HG02610 (cell line): ENCODE results near the gene PLEKHA1.

ENCODE experiments used
- ATAC-seq: cut with Tn5 transposase; IDR thresholded peaks from one replicate; pipeline ENCODE4 v1.9.1; 2021; ENCODE audit warnings: mild to moderate bottlenecking, moderate library complexity; ENCODE audit not compliant: unreplicated experiment

Gene PLEKHA1

GRCh38 chr10:122420624-122421007 is 46.1 kb downstream of the PLEKHA1 start:
- ATAC-seq, result no peak

DNA sequence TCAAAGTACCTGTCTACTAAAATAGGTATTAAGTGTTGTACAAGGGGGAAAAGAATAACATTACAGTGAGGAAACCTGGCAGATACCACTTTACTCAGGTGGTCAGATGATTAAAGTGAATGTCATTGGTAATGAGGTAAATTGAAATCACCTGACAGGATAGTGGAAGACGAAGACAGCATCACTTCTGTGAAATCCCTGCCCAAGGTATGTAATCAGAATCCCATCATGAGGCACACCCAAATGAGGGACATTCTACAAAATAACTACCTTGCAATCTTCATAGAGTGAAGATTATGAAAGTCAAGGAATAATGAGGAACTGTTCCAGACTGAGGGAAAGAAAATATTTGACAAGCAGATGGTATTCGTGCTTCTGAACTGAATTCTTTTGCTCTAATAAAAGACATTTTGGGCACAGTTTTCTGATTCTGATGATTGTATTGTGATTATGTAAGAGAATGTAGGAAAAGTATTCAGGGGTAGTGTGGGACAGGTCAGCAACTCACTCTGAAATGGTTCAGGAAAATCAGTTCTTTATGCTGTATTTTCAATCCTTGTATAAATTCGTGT is 46.6 kb downstream of the PLEKHA1 start:
- no peak for ATAC-seq

GRCh38 chr10:122421742-122422141 is 47.2 kb downstream of the PLEKHA1 start:
- no peak for ATAC-seq

GRCh38 chr10:122422266-122422989 is 47.9 kb downstream of the PLEKHA1 start:
- ATAC-seq, result no peak

DNA sequence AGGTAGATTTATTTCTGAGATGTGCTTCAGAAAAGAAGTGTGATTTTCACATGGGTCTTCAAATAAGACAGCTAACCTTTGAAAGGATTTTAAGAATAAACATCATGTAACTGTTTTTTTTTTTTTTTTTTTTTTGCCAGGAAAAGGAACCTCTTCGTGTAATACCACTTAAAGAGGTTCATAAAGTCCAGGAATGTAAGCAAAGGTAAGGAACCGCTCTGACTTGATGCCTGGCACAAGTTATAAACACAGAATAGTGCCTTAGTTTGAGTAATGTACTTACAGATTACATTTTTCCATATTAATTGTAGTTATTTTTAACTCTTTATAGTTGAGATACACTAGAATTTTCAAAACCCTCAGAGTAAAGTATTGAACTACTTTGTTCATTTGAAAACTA is 49.6 kb downstream of the PLEKHA1 start:
- no peak for ATAC-seq

GRCh38 chr10:122426829-122427228 is 52.3 kb downstream of the PLEKHA1 start:
- ATAC-seq, result no peak

DNA sequence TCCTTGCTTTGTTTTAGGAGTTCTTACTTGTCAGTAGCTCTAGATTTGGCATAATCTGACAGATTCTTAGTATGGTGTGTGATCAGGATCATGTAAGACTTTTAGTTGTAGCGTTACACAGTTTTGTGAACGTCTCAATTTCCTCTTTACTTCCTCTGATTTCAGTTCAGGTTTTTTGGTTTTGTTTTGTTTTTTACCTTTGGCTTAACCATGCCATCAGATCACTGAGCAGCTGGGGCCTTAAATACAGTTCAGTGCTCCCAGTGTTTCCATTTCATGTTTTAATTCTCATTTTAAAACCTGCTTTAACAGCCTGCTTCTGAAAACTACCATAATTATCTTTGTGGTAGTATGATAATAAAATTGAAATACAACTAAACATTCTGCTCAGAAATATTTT is 52.8 kb downstream of the PLEKHA1 start:
- no peak for ATAC-seq

DNA sequence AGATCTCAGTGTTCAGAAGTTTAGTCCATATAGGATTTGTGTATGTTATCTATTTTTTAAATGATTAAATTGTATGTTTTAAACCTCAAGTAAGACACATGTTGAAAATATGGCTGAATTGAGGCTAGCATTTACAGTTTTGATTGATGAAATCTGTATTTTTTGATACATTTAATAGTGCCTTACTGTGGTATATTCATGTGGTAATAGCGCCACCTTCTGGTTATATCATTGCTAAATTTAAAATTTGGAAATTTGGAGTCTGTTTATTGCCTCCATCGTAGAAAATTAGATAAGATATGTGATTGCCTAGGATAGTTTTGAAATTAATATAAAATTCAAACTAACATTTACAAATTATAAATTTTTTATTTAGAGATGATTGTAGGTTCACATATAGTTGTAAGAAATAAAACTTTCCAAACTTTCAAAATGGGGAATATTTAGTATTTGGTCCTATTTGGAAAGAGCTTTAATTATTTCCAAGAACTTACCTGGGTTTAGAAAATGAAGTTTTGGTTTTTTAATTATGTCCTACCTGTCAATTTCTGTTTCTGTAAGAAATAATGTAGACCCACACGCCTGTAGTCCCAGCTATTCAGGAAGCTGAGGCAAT is 60.8 kb downstream of the PLEKHA1 start:
- ATAC-seq, result no peak

- no peak for ATAC-seq
Observed at GRCh38 chr10:122441961-122442360, 67.5 kb downstream of the PLEKHA1 start.

DNA sequence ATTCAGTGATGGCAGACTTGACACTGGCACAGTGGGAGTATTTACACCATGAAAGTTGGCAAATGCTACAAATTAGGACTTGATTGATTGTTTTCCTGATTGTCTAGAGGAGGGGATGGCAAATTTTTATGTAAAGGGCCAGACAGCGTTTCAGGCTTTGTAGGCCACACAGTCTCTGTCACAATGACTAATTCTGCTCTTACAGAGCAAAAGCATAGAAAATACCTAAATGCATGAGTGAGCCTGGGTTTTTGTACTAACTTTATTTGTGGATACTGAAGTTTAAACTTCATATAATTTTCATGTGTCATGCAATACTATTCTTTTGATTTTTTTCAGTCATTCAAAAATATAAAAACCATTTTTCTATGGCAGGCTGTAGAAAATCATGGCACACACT is 71.0 kb downstream of the PLEKHA1 start:
- ATAC-seq, result no peak

DNA sequence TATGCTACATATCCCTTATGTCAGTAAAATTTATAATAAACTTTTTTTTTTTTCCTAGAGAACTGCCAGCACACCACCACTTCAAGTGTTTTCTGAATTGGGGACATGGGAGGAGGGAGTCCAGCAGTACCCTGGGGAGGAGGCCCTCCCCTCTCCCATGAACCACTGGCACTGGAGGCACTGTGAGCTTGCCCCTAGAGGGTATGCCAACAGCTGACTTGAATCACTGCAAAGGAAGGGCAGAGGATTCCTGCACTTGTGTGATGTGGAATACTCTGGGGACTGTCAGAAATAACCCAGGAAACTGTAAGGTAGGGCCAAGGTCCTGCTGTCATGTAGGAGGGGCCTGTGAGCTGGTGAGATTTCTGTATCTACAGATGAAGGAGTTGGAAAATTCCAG is 71.4 kb downstream of the PLEKHA1 start:
- no peak for ATAC-seq

DNA sequence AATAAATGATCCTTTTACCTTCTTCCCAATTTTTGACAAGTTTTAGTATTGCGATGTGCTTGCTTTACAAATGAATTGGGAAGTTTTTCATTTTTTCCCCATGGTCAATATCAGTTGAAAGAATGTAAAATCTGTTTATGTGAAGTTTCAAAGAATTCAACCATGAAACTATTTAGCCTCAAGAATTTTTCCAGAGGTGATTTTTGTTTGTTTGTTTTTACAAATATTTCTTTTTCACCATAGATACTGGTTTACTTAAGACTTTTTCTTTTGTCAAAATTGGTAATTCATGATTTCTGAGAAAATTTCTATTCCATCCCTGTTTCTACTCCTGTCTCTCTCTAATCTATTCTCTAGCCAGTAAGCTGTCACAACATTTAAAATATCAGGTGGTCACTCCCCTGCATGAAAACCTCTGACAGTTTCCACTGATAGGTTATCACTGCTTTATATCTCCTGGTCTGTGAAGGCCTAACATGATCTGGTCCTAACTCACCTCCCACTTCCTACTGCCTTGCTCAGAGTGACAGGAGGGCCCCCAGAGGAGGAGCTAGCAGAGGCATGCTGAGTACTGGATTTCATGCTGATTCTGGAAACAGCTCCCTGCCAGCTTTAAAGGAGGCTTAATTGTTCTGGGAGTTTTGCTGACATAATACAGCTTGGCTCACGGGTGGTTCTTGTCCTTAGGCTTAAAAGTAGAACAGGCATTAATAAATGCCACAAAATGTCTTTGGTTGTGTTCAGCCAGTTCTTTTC is 72.3 kb downstream of the PLEKHA1 start:
- ATAC-seq, result no peak

- ATAC-seq, result no peak
Observed at GRCh38 chr10:122448600-122448999, 74.1 kb downstream of the PLEKHA1 start.

DNA sequence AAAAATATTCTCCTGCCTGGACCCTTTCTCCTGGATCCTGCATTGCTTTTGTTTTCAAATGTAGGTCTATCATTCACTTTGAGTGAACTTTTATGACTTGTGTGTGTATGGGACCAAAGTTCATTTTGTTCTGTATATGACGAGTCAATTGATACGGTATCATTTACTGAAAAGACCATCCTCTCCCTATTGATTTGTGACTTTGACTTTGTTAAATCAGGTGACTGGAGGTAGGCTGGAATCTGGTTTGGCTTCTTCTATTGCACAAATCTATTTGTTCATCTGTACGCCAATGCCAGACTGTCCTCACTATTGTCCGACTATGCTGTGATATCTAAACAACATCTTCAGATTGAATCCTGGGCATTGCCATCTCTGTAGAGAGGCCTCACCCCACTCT is 74.6 kb downstream of the PLEKHA1 start:
- ATAC-seq, result no peak

- ATAC-seq, result no peak
Observed at GRCh38 chr10:122450353-122450990, 76.0 kb downstream of the PLEKHA1 start.

DNA sequence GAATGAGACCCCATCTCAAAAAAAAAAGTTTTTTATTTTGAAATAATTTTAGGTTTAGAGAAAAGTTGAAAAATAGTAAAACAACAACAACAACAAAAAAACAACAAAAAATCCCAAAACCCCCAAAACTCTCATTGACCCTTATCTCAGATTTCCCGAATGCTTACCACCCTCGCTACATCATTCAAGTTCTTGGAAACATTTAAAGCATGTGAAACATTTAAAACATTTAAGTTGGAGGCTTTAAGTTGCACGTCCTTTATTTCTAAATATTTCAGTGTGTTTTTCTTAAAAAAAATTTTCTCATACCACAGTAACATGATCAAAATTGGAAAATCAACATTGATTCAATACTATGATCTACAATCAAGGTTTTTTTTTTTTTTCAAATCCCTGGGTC is 79.6 kb downstream of the PLEKHA1 start:
- ATAC-seq, result no peak

- no peak for ATAC-seq
Observed at GRCh38 chr10:122454603-122455080, 80.1 kb downstream of the PLEKHA1 start, which contains the start of gene ARMS2. ARMS2 (plus strand) TSS chr10:122454653; CDS start chr10:122454728, 75 bp downstream.

DNA sequence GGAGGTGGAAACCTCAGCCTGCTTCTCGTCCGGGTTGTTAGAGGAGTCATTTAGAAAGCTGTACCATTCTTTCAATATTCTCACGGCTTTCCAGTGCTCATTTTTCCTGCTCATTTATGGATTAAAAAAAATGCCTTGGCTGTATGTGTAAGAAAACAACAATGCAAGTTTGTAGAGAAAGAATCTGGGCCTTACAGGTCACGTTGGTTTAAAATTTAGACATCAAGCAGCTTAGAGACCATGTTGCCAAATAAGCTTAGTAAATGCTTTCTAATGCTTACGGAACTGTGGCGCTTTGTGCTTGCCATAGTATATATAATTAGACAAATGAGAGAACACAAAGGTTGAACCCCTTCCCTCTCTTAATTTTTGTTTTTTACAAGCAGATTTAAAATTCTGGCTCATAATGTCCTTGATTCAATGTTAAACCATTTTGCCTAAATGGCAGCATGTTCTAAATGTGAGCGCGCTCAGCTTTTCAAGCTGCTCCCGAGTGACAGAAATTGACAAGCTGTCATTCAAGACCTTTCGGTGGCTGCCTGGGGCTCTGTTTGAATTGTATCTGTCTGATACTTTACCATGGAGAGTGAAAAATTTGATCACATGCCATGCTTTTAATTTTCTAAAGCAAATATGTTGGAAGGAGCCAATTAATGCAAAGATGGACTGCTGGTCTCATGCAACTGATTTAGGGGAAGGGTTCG is 81.0 kb downstream of the PLEKHA1 start:
- no peak for ATAC-seq

GRCh38 chr10:122457934-122458333 is 83.4 kb downstream of the PLEKHA1 start:
- no peak for ATAC-seq

DNA sequence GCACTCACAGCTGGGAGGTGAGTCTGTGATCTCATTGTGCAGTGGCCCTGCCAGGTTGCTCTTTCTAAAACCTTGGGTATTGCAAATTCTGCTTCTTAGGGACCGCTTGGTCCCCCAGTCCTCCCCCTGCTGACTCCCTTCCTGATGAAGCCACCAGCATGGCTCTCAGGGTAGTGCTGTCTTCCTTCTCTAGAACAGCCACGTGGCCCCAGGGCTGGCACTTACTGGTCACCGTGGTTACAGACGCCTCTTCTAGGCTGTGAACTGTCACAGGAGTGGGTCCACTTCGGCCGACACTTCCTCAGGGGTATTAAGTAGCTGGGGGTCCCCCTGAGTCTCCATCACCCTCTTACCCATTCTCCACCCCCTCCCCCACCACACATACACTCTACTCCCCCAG is 84.2 kb downstream of the PLEKHA1 start:
- no peak for ATAC-seq
